ENCODE measurements around the gene COL4A5.
"Not testable (repeated sequence)": the region's sequence is repeated elsewhere in the genome, so short reads cannot be mapped to it uniquely, and the experiment has no call there.

COL4A5 gene

GRCh38 chrX:108439426-108439942, at the start of gene COL4A5:
Gene COL4A5, plus strand, starts transcription at chrX:108439838. Its CDS starts 288 bp downstream, at chrX:108440126.
- no peaks in the 10 kb centered on the region for H3K36me3 ChIP-seq (ENCODE audit: control insufficient read depth, insufficient read depth, low read length)
- no peaks in the 10 kb centered on the region for H3K9me3 ChIP-seq (ENCODE audit: control insufficient read depth, insufficient read depth, low read length)
- H3K4me3 ChIP-seq (ENCODE audit: low read depth, low read length) = peak within 1 kb of the TSS; percentile 90
- H3K27me3 ChIP-seq (ENCODE audit: control insufficient read depth, insufficient read depth, low read length) = peaks cover 21% of the 10 kb centered on the region
- H3K4me1 ChIP-seq (ENCODE audit: control insufficient read depth, insufficient read depth, low read length) = peaks cover 6% of the 10 kb centered on the region
- H3K9ac ChIP-seq (ENCODE audit: low read depth, low read length) = peak within 1 kb of the TSS; percentile 84

GRCh38 chrX:108390976-108391717, 48.5 kb upstream of the COL4A5 start:
- H3K4me1 ChIP-seq (ENCODE audit: control insufficient read depth, insufficient read depth, low read length); H3K9me3 ChIP-seq (ENCODE audit: control insufficient read depth, insufficient read depth, low read length); H3K9ac ChIP-seq (ENCODE audit: low read depth, low read length); H3K27me3 ChIP-seq (ENCODE audit: control insufficient read depth, insufficient read depth, low read length); H3K36me3 ChIP-seq (ENCODE audit: control insufficient read depth, insufficient read depth, low read length); H3K4me3 ChIP-seq (ENCODE audit: low read depth, low read length): not testable (repeated sequence)

- Histone ChIP-seq H3K4me1 (ENCODE audit: control insufficient read depth, insufficient read depth, low read length) (peaks cover 29% of the 10 kb centered on the region), H3K27me3 (ENCODE audit: control insufficient read depth, insufficient read depth, low read length) (no peaks in the 10 kb centered on the region)
These were observed 43.3 kb upstream of the COL4A5 start for GRCh38 chrX:108396188-108396891.

GRCh38 chrX:108396986-108397385, 42.7 kb upstream of the COL4A5 start:
- no peaks in the 10 kb centered on the region for H3K27me3 ChIP-seq (ENCODE audit: control insufficient read depth, insufficient read depth, low read length)
- H3K4me3 ChIP-seq (ENCODE audit: low read depth, low read length) = no peak overlapping the region
- H3K4me1 ChIP-seq (ENCODE audit: control insufficient read depth, insufficient read depth, low read length) = peaks cover 29% of the 10 kb centered on the region
- no peaks in the 10 kb centered on the region for H3K36me3 ChIP-seq (ENCODE audit: control insufficient read depth, insufficient read depth, low read length)
- H3K9me3 ChIP-seq (ENCODE audit: control insufficient read depth, insufficient read depth, low read length) = no peaks in the 10 kb centered on the region
- H3K9ac ChIP-seq (ENCODE audit: low read depth, low read length) = no peak overlapping the region

More at GRCh38 chrX:108396188-108396891, 43.3 kb upstream of the COL4A5 start:
- H3K9me3 ChIP-seq (ENCODE audit: control insufficient read depth, insufficient read depth, low read length) = no peaks in the 10 kb centered on the region
- H3K36me3 ChIP-seq (ENCODE audit: control insufficient read depth, insufficient read depth, low read length) = no peaks in the 10 kb centered on the region
- no peak overlapping the region for H3K4me3 ChIP-seq (ENCODE audit: low read depth, low read length)
- no peak overlapping the region for H3K9ac ChIP-seq (ENCODE audit: low read depth, low read length)

GRCh38 chrX:108397627-108398391, 41.8 kb upstream of the COL4A5 start:
- Histone ChIP-seq H3K9me3 (ENCODE audit: control insufficient read depth, insufficient read depth, low read length) (no peaks in the 10 kb centered on the region), H3K27me3 (ENCODE audit: control insufficient read depth, insufficient read depth, low read length) (no peaks in the 10 kb centered on the region), H3K36me3 (ENCODE audit: control insufficient read depth, insufficient read depth, low read length) (no peaks in the 10 kb centered on the region), H3K4me1 (ENCODE audit: control insufficient read depth, insufficient read depth, low read length) (peaks cover 29% of the 10 kb centered on the region), H3K4me3 (ENCODE audit: low read depth, low read length) (no peak overlapping the region), H3K9ac (ENCODE audit: low read depth, low read length) (no peak overlapping the region)

GRCh38 chrX:108399418-108400165, 40.0 kb upstream of the COL4A5 start:
- no peak overlapping the region for H3K9ac ChIP-seq (ENCODE audit: low read depth, low read length)
- H3K36me3 ChIP-seq (ENCODE audit: control insufficient read depth, insufficient read depth, low read length) = no peaks in the 10 kb centered on the region
- H3K4me3 ChIP-seq (ENCODE audit: low read depth, low read length) = no peak overlapping the region
- H3K9me3 ChIP-seq (ENCODE audit: control insufficient read depth, insufficient read depth, low read length) = no peaks in the 10 kb centered on the region
- peaks cover 29% of the 10 kb centered on the region for H3K4me1 ChIP-seq (ENCODE audit: control insufficient read depth, insufficient read depth, low read length)
- H3K27me3 ChIP-seq (ENCODE audit: control insufficient read depth, insufficient read depth, low read length) = no peaks in the 10 kb centered on the region

- Histone ChIP-seq H3K4me1 (ENCODE audit: control insufficient read depth, insufficient read depth, low read length) (peaks cover 10% of the 10 kb centered on the region), H3K27me3 (ENCODE audit: control insufficient read depth, insufficient read depth, low read length) (no peaks in the 10 kb centered on the region), H3K9me3 (ENCODE audit: control insufficient read depth, insufficient read depth, low read length) (no peaks in the 10 kb centered on the region), H3K9ac (ENCODE audit: low read depth, low read length) (no peak overlapping the region), H3K4me3 (ENCODE audit: low read depth, low read length) (no peak overlapping the region), H3K36me3 (ENCODE audit: control insufficient read depth, insufficient read depth, low read length) (no peaks in the 10 kb centered on the region)
These were observed 26.9 kb upstream of the COL4A5 start for GRCh38 chrX:108412783-108413182.

- peaks cover 16% of the 10 kb centered on the region for H3K4me1 ChIP-seq (ENCODE audit: control insufficient read depth, insufficient read depth, low read length)
- H3K27me3 ChIP-seq (ENCODE audit: control insufficient read depth, insufficient read depth, low read length) = no peaks in the 10 kb centered on the region
- no peak overlapping the region for H3K9ac ChIP-seq (ENCODE audit: low read depth, low read length)
- no peaks in the 10 kb centered on the region for H3K9me3 ChIP-seq (ENCODE audit: control insufficient read depth, insufficient read depth, low read length)
- no peaks in the 10 kb centered on the region for H3K36me3 ChIP-seq (ENCODE audit: control insufficient read depth, insufficient read depth, low read length)
- no peak overlapping the region for H3K4me3 ChIP-seq (ENCODE audit: low read depth, low read length)
These were observed 24.5 kb upstream of the COL4A5 start for GRCh38 chrX:108415146-108415545.

GRCh38 chrX:108415891-108416290, 23.7 kb upstream of the COL4A5 start:
- H3K36me3 ChIP-seq (ENCODE audit: control insufficient read depth, insufficient read depth, low read length) = no peaks in the 10 kb centered on the region
- H3K4me3 ChIP-seq (ENCODE audit: low read depth, low read length) = no peak overlapping the region
- H3K9me3 ChIP-seq (ENCODE audit: control insufficient read depth, insufficient read depth, low read length) = no peaks in the 10 kb centered on the region
- H3K27me3 ChIP-seq (ENCODE audit: control insufficient read depth, insufficient read depth, low read length) = no peaks in the 10 kb centered on the region
- no peak overlapping the region for H3K9ac ChIP-seq (ENCODE audit: low read depth, low read length)
- H3K4me1 ChIP-seq (ENCODE audit: control insufficient read depth, insufficient read depth, low read length) = peaks cover 18% of the 10 kb centered on the region

- Histone ChIP-seq H3K9ac (ENCODE audit: low read depth, low read length) (no peak overlapping the region), H3K36me3 (ENCODE audit: control insufficient read depth, insufficient read depth, low read length) (no peaks in the 10 kb centered on the region), H3K9me3 (ENCODE audit: control insufficient read depth, insufficient read depth, low read length) (no peaks in the 10 kb centered on the region), H3K4me1 (ENCODE audit: control insufficient read depth, insufficient read depth, low read length) (peaks cover 11% of the 10 kb centered on the region), H3K4me3 (ENCODE audit: low read depth, low read length) (no peak overlapping the region), H3K27me3 (ENCODE audit: control insufficient read depth, insufficient read depth, low read length) (no peaks in the 10 kb centered on the region)
These were observed 22.4 kb upstream of the COL4A5 start for GRCh38 chrX:108417257-108417656.

GRCh38 chrX:108419401-108419800, 20.2 kb upstream of the COL4A5 start:
- Histone ChIP-seq H3K27me3 (ENCODE audit: control insufficient read depth, insufficient read depth, low read length) (no peaks in the 10 kb centered on the region), H3K9me3 (ENCODE audit: control insufficient read depth, insufficient read depth, low read length) (no peaks in the 10 kb centered on the region), H3K9ac (ENCODE audit: low read depth, low read length) (no peak overlapping the region), H3K4me3 (ENCODE audit: low read depth, low read length) (no peak overlapping the region), H3K36me3 (ENCODE audit: control insufficient read depth, insufficient read depth, low read length) (no peaks in the 10 kb centered on the region), H3K4me1 (ENCODE audit: control insufficient read depth, insufficient read depth, low read length) (peaks cover 9% of the 10 kb centered on the region)
